ENCODE data around the gene FZD1. TPM values are rescaled to one million over a fixed set of nuclear protein-coding genes. Genes with fewer than 3 reads are reported as not detected.

The FZD1 gene
- total RNA-seq, 1 experiment from 2014 or later: 0.61 TPM

- H3K56ac ChIP-seq (ENCODE audit: insufficient read length, low read depth, low read length): no peak overlapping the region
- H2BK5ac ChIP-seq (ENCODE audit: insufficient read length, low read length): no peak overlapping the region
- H3K79me1 ChIP-seq (ENCODE audit: insufficient read depth, low read depth, low read length, poor library complexity, severe bottlenecking): no peaks in the 10 kb centered on the region
- H3K18ac ChIP-seq (ENCODE audit: insufficient read length, low read depth, low read length): no peak overlapping the region
- H3K23ac ChIP-seq (ENCODE audit: insufficient read length, low read depth, low read length): no peak overlapping the region
- no peak overlapping the region for H3K4me2 ChIP-seq (ENCODE audit: insufficient read depth, insufficient read length, low read length)
- H2AK5ac ChIP-seq (ENCODE audit: insufficient read length, low read length): no peak overlapping the region
- H4K5ac ChIP-seq (ENCODE audit: insufficient read length, low read depth, low read length): no peak overlapping the region
- peaks cover 9% of the 10 kb centered on the region for H3K27me3 Mint-ChIP-seq (ENCODE audit: low read depth)
- H2AFZ ChIP-seq (ENCODE audit: low read length): no peak overlapping the region
- no peak overlapping the region for H4K91ac ChIP-seq (ENCODE audit: insufficient read length, low read depth, low read length)
- TF ChIP-seq CTCF (conservative IDR thresholded peaks at IDR 0.05): no peak
- no peaks in the 10 kb centered on the region for H3K4me1 ChIP-seq (ENCODE audit: insufficient read depth, low read length)
- H3K79me2 ChIP-seq (ENCODE audit: insufficient read depth, low read length): no peaks in the 10 kb centered on the region
- no peak overlapping the region for H2BK120ac ChIP-seq (ENCODE audit: low read depth, low read length, poor library complexity, severe bottlenecking)
- H4K20me1 ChIP-seq (ENCODE audit: control insufficient read depth, insufficient read depth, insufficient read length): no peaks in the 10 kb centered on the region
- no peaks in the 10 kb centered on the region for H3K4me1 Mint-ChIP-seq
- H3K9me3 Mint-ChIP-seq: no peaks in the 10 kb centered on the region; a peak in 1 of 5 replicates
- no peaks in the 10 kb centered on the region for H3K36me3 Mint-ChIP-seq (ENCODE audit: insufficient read depth in 1 of 3, low read depth in 3 of 3)
- no peak overlapping the region for H3T11ph ChIP-seq (ENCODE audit: low read length)
- H3K4me3 Mint-ChIP-seq: no peak overlapping the region
- H3K27me3 ChIP-seq (ENCODE audit: insufficient read depth, low read length): no peaks in the 10 kb centered on the region
- no peak overlapping the region for H3K14ac ChIP-seq (ENCODE audit: insufficient read depth, low read length)
- no peak overlapping the region for H3K27ac Mint-ChIP-seq
- no peaks in the 10 kb centered on the region for H3K9me3 ChIP-seq (ENCODE audit: control insufficient read depth, low read depth, low read length)
- no peaks in the 10 kb centered on the region for H3K23me2 ChIP-seq (ENCODE audit: insufficient read length, low read depth, low read length, poor library complexity, severe bottlenecking)
- no peak overlapping the region for H2BK20ac ChIP-seq (ENCODE audit: low read depth, low read length, poor library complexity, severe bottlenecking)
- no peak overlapping the region for H2BK12ac ChIP-seq (ENCODE audit: insufficient read length, low read depth, low read length)
- no CpG with 5 or more reads among the region's 4 CpGs for WGBS (ENCODE audit: extremely low coverage, insufficient read length, low lambda C conversion rate)
- DNase-seq: no peak
- no peak overlapping the region for H4K8ac ChIP-seq (replicated peaks; ENCODE audit: insufficient read length, low read depth, low read length)
- no peak overlapping the region for H3K4ac ChIP-seq (ENCODE audit: low read depth, low read length)
- H2BK15ac ChIP-seq (ENCODE audit: low read depth, low read length): no peak overlapping the region
- no peak overlapping the region for H3K27ac ChIP-seq (ENCODE audit: insufficient read length, low read depth, low read length)
- no peak overlapping the region for H3K9ac ChIP-seq (ENCODE audit: extremely low read depth, insufficient read length, low read length)
Measured at GRCh38 chr7:91249506-91250233, 14.6 kb upstream of the FZD1 start.
